ENCODE data around the gene IFTAP. TPM values are rescaled to one million over a fixed set of nuclear protein-coding genes. Genes with fewer than 3 reads are reported as not detected.

Gene IFTAP
- total RNA-seq, 1 donor from 2014 or later, result 12.3 TPM

DNA sequence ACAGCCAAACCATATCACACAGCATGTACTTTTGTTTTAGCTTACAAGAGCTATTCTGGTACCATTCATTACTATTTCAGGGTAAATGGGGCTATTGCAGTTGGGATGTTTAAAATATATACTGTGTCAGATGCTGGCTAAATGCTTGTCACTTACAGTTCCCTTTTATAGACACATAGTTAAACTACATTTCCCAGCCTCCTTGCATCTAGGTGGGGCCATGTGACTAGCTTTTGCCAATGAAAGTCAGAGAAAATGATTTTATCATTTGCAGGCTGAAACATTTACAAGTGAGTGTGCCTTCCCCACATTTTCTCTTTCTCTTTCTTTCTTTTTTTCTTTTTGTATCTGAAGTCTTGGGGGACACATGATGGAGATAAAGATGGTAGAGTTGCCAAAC, 7.8 kb upstream of the IFTAP start:
- H3K27ac ChIP-seq, result no peak overlapping the region
- H3K27me3 ChIP-seq, result peaks cover 24% of the 10 kb centered on the region
- H3K4me3 ChIP-seq, result no peak overlapping the region
- intact Hi-C loops (cut with DNase I), result no loop called here
- H3K4me1 ChIP-seq, result no peaks in the 10 kb centered on the region
- TF ChIP-seq CTCF (IDR thresholded peaks at IDR 0.05), result no peak
- DNase-seq (no peak), ATAC-seq (no peak)
- H3K36me3 ChIP-seq, result no peaks in the 10 kb centered on the region
- no peaks in the 10 kb centered on the region for H3K9me3 ChIP-seq

DNA sequence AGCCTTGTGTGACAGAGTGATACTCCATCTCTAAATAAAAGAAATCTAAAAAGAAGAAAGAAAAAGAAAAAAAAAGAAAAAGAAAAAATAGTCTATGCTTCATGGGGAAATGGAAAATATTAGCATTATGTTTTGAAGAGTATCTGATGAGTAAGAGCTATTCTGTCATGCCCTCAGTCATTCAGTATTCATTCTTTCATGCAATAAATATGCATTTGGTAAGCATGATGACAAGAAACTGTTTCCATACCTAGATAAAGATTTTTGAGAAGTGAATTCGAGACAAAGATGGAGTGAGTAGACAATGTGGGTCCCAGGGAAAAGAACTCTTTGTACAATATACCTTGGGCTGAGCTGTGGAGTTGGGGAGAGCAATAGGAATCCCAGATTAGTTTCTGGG, 6.2 kb upstream of the IFTAP start:
- ATAC-seq (no peak), DNase-seq (no peak)
- no peak overlapping the region for H3K27ac ChIP-seq
- H3K4me1 ChIP-seq, result no peaks in the 10 kb centered on the region
- TF ChIP-seq CTCF (IDR thresholded peaks at IDR 0.05), result no peak
- intact Hi-C loops (cut with DNase I), result no loop called here
- no peaks in the 10 kb centered on the region for H3K9me3 ChIP-seq
- H3K36me3 ChIP-seq, result no peaks in the 10 kb centered on the region
- H3K4me3 ChIP-seq, result no peak overlapping the region
- peaks cover 24% of the 10 kb centered on the region for H3K27me3 ChIP-seq

DNA sequence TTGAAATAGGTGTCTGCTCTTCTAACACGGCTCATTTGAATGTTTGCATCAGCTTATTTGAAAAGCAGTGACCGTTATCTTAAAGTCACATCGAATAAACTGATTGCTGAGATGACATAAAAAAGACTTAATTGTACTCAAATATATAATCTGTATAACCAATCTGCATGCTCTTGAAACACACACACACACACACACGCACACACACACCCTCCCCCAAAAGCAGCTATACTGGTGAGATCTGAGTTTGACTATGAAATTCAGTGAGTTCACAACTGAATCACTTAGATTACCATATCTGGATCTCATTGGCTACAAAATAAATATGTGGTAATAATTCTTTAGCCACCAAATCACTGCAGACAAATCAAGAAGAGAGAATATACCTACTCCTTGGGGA, 3.8 kb upstream of the IFTAP start:
- Histone ChIP-seq H3K4me3 (no peak overlapping the region), H3K4me1 (peaks cover 7% of the 10 kb centered on the region), H3K27ac (no peak overlapping the region), H3K27me3 (peaks cover 24% of the 10 kb centered on the region), H3K36me3 (no peaks in the 10 kb centered on the region), H3K9me3 (no peaks in the 10 kb centered on the region)
- intact Hi-C loops (cut with DNase I), result no loop called here
- DNase-seq (no peak), ATAC-seq (no peak)
- TF ChIP-seq CTCF (IDR thresholded peaks at IDR 0.05), result no peak

DNA sequence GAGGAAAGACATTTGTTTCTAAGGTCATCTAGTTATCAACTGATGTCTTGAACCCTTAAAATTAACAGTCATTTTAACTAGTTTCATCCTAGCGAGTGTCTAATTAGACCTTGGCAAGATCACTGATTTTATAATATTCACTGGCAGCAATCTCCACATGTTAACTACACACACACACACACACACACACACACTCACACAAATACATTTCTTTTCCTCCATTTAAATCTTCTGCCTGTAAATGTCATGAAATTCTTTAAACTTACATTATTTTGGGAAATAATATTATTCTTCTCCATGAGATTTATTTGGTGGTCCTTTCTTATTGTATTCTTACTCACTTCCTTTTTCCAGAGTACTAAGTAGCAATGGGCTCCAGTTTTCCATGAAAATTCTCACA, 2.9 kb upstream of the IFTAP start:
- Histone ChIP-seq H3K27me3 (peaks cover 24% of the 10 kb centered on the region), H3K36me3 (no peaks in the 10 kb centered on the region), H3K4me1 (peaks cover 8% of the 10 kb centered on the region), H3K9me3 (no peaks in the 10 kb centered on the region), H3K4me3 (no peak overlapping the region), H3K27ac (no peak overlapping the region)
- DNase-seq (no peak), ATAC-seq (no peak)
- TF ChIP-seq CTCF (IDR thresholded peaks at IDR 0.05), result no peak
- intact Hi-C loops (cut with DNase I), result no loop called here

GRCh38 chr11:36596880-36597279, 2.6 kb downstream of the IFTAP start:
- no peak for TF ChIP-seq CTCF (IDR thresholded peaks at IDR 0.05)
- H3K36me3 ChIP-seq, result no peaks in the 10 kb centered on the region
- DNase-seq, result no peak
- intact Hi-C loops (cut with DNase I), result no loop called here
- H3K27ac ChIP-seq, result no peak overlapping the region
- no peak for ATAC-seq
- H3K27me3 ChIP-seq, result no peaks in the 10 kb centered on the region
- H3K9me3 ChIP-seq, result no peaks in the 10 kb centered on the region
- H3K4me3 ChIP-seq, result no peak overlapping the region
- peaks cover 8% of the 10 kb centered on the region for H3K4me1 ChIP-seq

DNA sequence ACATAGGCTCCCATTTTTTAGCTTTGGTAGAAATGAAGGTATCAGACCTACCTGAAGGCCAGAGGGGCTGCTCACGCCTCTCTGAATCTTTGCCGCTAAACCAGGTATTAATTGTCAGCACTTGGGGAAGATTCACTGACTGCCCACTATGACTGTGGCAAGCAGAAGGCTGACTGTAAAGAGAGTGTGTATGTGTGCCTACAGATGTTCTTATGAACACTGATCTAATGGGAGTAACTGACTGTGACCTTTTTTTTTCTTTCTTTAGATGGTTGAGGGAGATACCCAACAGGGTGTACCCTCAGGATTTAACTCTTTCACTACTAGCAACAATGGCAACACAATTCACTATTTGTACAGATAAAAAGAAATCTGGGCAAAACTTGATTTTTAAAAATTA, 3.7 kb downstream of the IFTAP start, which contains the start of gene RAG2:
Gene RAG2 (minus strand): TSS at position 186 of the 400 bp plus-strand sequence. CDS start 4,068 bp downstream, outside the sequence.
- no peak for TF ChIP-seq CTCF (IDR thresholded peaks at IDR 0.05)
- Histone ChIP-seq H3K4me1 (peaks cover 8% of the 10 kb centered on the region), H3K4me3 (no peak within 1 kb of the TSS), H3K27me3 (no peaks in the 10 kb centered on the region), H3K9me3 (no peaks in the 10 kb centered on the region), H3K36me3 (no peaks in the 10 kb centered on the region), H3K27ac (no peak within 1 kb of the TSS)
- intact Hi-C loops (cut with DNase I), result no loop called here
- no peak for ATAC-seq
- DNase-seq, result no peak
